GM19240 (cell line): ENCODE data around the gene CAMSAP2.
A peak's percentile ranks its signal among the peaks of the same experiment; 100 is the strongest.
"Not testable (repeated sequence)": the region's sequence is repeated elsewhere in the genome, so short reads cannot be mapped to it uniquely, and the experiment has no call there.

ENCODE experiments used
- DNase-seq: peaks from one replicate; pipeline ENCODE4 v3.0.0; 2011; ENCODE audit warnings: low spot score; ENCODE audit not compliant: insufficient read length

CAMSAP2 gene

DNA sequence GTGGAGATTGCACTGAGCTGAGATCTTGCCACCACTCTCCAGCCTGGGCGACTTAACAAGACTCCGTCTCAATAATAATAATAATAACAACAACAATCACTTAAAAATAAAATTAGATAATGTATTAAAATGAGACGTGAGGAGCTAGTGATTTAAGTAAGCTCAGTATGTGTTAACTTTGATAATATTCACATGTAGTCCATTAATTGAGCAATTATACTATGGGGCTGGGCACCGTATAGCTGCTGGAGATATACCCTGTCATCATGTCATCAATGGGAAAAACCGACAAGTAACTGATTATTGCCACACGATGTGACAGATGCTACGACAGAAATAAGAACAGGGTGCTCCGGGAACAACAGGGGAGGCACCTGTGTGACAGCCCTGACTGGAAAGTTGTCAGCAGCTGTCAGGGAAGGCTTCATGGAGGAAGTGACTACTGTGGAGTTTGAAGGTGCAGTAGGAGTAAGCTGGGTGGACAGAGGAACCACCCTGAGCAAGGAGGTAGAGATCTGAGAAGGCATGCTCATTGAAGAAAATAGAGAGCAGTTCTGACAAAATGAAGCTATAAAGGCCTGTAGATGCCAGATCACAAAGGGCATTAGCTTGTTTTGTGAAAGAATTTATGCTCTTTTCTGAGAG, 924 bp upstream of the CAMSAP2 start:
- no peak for DNase-seq

DNA sequence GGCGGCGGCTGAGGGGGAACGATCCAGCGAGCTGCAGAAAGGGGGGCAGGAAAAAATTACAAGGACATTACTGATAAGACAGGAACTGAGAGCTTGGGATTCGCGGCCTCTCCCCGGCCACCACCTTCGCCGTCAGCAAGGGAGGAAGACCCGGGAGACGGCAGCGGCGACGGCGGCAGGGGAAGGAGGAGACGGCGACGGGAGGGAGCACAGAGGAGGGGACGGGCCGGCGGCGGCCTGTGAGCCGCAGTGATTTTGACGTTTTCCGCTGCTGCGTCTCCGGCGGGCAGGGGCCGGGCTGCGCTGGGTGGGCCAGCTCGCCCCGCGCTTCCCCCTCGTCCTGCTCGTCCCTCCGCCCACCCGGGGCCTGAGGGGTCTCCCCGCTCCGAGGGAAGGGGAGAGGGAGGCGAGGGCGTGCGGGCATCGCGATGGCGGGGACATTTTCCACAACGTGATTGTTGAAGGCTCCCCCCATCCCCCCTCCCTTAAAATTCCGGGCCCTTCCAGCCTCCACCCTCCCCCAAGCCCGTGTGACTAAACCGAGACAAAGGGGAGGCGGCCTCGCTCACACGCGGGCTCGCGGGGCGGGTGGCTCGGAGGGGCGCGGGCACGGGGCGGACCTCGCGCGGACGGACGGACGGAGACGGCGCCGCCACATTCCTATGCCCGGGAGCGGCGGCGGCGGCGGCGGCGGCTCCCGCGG, 407 bp downstream of the CAMSAP2 start:
- DNase-seq = peak; percentile 24

DNA sequence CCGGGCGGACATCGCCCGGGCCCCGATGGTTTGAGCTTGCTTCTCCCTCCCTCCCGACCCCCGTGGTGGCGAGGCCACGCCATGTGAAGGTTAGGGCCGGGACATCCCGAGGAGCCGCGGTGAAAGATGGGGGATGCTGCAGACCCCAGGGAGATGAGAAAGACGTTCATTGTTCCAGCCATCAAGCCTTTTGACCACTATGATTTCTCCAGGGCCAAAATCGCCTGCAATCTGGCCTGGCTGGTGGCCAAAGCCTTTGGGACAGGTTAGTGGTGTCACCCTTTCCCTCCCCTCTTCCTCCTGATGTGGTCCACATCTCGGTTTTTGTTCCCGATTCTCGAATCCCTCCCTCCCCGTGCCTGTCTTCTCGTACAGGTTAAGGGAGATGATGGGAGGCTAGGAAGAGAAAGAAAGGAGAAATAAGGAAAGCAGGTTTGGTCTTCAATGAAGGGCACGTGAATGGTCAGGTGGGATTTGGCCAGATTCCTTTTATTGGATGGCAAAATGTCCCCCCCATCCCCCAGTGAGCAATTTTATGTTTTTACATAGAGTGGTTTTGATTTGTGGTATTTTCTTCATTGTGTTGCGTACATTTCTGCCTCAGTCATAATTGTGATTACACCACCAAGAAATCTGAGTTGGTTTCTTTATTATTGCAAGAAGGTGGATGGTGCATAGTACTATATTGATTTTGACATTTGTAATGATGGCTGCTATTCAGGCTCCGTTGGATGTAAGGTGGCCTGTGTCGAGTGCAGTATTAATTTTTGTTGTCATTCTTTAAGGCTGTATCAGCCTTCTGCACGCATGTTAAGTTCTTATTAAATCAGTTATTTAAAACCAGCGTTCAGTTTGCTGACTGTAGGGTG, 1.2 kb downstream of the CAMSAP2 start:
- DNase-seq = no peak

- DNase-seq = no peak
Observed at GRCh38 chr1:200740571-200741208, 2.0 kb downstream of the CAMSAP2 start.

DNA sequence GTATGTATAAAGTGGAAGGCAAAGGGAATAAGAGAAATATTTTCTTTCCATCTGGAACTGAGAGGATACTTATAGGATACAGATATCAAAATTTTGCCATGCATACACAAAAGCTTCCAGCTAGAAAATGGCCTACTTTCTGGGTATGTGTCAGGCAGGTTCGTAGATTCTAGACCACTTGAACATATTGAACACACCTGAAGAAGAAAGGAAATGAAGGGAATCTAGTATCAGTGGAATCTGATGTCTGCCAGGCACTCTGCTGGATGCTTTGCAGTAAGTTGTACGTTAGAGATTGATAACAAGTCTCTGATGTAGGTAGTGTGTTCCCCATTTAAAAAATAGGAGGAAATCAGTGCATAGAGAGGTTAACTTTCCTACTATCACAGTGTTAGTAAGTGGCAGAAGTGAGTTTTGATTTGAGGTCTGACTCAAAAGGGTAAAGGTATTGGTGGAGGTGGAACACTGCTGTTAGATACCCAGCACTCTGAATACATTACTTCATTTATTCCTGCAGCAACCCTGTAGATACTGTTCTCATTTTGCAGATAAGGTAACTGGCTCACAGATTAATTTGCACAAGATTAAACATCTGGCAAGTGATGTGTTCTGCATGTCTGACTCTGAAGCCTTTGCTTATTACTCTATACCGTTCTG, 3.0 kb downstream of the CAMSAP2 start:
- no peak for DNase-seq

DNA sequence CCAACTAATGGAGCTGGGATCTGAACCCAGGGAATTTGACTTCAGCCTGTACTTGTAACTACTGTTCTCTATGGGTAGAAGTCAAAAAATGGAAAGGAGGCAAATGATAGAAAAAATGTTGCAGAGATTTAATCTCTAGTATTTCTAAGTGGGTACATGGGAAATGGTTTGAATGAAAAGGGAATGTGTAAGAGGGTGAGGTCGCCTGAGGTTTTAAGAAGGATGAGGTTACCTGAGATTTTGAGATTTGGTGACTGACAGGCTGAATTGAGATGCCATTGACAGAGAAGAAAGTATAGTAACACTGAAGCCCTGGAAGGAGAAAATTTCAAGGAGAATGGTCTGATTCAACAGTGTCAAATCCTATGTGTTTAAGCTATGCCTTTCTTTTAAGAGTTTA, 5.5 kb downstream of the CAMSAP2 start:
- no peak for DNase-seq

DNA sequence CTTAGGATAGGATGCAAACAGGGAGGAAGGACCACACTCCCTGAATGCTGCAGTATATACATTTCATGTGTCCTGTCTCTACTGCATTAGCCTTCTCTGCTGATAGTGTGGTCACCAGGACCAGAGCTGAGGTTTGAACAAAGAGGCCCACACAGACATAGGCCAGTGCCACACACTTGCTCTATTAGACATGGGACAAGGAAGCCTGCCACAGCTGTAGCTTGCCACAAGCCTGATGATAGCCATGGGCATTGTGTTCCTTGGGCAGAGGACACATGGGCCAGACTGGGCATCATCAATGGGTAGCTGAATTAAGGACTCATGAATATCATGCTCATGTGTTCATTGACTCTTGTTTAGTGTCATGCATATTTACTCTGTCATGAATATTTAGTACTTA, 10.4 kb downstream of the CAMSAP2 start:
- no peak for DNase-seq

GRCh38 chr1:200750749-200751148, 12.1 kb downstream of the CAMSAP2 start:
- not testable (repeated sequence) for DNase-seq

- DNase-seq = no peak
Observed at GRCh38 chr1:200751717-200752116, 13.0 kb downstream of the CAMSAP2 start.

- no peak for DNase-seq
Observed at GRCh38 chr1:200753650-200754198, 15.0 kb downstream of the CAMSAP2 start.

- DNase-seq = no peak
Observed at GRCh38 chr1:200755456-200755855, 16.8 kb downstream of the CAMSAP2 start.

DNA sequence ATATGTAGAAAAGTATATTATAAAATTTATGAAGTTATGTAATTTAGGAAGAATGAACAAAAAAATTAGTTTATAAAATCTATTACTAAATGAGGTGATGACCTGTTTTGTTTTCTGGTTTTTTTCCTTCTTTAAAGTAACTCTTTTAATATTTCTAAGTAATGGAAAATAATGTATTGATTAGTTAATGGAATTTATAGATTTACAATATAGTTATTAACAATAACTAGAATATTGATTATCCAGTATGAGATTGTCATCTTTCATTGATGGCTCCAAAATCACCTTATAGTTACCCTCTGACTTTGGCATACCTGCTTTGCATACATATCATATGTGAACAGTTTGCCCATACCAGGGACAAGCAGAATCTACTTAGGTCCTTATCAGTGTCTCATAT, 23.4 kb downstream of the CAMSAP2 start:
- DNase-seq = no peak

DNA sequence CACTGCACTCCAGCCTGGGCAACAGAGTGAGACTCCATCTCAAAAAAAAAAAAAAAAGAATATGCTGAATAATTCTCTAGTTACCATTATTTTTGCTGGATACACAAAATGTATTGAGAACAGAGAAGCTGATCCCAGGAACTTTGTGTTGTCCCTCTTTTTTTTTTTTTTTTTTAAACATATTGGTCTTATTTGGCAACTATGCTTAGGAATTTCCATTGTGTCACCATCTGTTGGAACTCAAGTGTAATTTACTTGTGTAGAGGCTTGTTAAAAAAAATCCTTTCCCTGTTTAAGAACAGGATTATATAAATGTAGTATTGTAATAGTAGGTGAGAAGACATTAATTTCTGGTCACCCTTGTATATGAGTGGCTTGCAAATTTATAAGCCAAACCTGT, 28.6 kb downstream of the CAMSAP2 start:
- no peak for DNase-seq

DNA sequence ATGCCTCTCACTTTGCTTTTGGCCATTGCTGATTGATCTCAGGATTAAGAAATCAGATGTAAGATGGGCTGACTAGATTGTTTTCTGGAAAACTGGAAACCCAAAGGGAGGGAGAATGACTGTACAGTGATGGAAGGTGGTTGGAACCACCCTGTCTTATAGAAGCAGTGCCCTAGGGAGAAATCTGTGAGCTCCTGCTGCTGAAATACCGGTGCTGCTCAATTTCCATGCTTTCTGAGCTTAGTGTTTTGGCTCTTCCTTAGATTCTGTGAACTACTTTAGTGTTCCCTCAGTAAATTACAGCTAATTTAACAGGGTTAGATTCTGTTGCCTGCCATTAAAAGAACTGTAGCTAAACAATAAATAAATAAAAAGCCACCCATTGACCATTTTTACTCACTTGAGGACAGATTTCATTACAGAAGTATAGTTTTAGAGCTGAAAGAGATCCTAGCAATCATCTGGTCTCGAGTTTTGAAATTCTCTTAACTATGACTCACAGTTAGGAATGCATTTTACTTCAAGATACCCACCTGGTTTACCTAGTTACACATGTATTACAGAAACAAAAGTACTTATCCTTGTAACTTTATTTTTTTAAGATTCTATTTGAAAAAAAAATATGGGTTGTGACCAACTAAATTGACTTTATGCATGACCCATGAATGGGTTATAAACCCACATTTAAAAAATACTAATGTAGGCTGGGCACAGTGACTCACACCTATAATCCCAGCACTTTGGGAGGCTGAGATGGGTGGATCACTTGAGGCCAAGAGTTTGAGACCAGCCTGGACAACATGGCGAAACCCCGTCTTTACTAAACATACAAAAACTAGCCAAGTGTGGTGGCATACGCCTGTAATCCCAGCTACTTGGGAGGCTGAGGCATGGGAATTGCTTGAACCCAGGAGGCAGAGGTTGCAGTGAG, 33.2 kb downstream of the CAMSAP2 start:
- no peak for DNase-seq

DNA sequence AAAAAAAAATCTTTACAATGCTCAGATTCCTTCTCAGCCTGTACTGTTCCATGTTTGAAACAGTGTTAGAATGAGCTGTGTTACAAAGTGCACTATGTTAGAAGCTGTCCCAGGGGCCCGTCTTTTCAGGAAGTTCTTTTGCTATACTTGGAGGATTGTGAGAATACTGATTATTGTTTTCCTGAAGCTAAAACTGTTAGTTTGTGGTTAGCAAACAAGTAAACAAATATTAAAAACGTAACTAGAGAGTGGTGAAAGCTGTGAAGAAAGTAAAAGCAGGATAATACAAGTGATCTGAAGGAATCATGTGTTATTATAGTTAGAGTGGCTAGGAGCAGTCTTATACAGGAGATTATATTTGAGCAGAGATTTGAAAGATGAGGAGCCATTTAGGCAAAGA, 35.6 kb downstream of the CAMSAP2 start:
- no peak for DNase-seq

- no peak for DNase-seq
Observed at GRCh38 chr1:200774735-200775444, 36.2 kb downstream of the CAMSAP2 start.

DNA sequence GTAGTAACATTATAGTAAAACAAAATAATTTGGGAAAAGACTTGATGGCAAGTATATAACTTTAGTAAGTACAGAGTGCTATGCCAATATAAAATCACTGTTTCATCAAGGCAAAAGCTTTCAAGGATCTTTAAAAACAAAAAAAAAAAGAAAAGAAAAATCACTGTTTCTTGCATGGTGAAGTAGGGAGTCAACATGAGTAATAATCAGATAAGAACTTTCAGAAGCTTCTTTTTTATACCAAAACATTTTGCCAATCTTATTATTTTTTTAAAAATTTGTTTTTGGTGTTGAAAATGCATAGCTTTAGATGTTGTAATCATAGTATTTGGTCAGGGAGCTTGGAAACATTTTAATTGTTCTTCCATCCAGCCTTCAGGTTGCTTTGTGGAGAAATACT, 37.2 kb downstream of the CAMSAP2 start:
- DNase-seq = no peak

DNA sequence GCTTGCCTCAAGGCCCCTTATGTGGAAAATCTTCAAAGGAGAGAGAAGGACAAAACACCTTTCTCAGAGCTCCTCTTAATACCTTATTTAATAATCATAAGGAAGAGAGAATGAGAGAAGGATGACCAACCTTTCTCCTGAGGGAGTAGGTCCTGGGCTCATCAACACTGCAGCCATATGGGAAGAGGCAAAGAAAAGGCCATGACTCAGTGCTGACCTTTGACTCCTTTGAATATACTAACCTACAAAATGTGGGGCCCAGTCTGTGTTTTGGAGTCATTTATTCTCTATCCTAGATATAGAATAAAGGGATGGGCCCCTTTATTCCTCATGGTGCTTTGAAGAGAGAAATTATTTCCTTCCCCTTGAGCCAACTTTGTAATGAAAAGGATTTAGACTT, 38.3 kb downstream of the CAMSAP2 start:
- DNase-seq = no peak

DNA sequence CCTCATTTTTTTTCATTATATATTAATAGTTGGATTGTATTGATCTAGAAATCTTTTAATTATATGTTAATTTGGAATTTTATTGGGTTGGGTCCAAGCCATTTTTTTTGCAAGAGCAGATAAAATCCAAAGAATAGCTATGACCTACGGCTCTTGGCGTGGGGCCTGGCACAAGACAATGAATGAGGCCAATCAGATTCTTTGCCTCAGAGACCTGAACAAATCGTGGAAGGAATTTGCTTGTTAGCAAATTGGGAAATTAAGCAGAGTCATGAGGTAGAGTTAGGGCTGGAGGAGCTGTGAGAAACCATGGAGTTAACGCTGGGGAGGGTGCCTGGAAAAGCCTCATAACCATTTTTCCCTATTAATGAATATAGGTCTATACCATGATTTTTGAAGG, 40.1 kb downstream of the CAMSAP2 start:
- no peak for DNase-seq
